M059J (cell line): Measurements from ENCODE around the gene C16orf82. TPM values are rescaled to one million over a fixed set of nuclear protein-coding genes. Genes with fewer than 3 reads are reported as not detected.
"Not testable (repeated sequence)": the region's sequence is repeated elsewhere in the genome, so short reads cannot be mapped to it uniquely, and the experiment has no call there.

ENCODE experiments used
- DNase-seq: peaks from one replicate; pipeline ENCODE4 v3.0.0-alpha.2; 2012; ENCODE audit warnings: low read depth
- total RNA-seq: library from RNA; depleted of rRNA; stranded (reverse); fragments of >200 nt; shearing (Covaris generic); gene quantifications from 2 replicates; pipeline ENCODE4 v1.2.3, GENCODE V29; 2014; rRNA removed

Gene C16orf82
- not detected in 2 replicates for total RNA-seq

GRCh38 chr16:27066668-27067537, at the start of gene C16orf82:
Gene C16orf82 (plus strand): TSS chr16:27066927.
- no peak for DNase-seq

- DNase-seq: no peak
Observed at GRCh38 chr16:27020031-27020430, 46.7 kb upstream of the C16orf82 start.

GRCh38 chr16:27024010-27024409, 42.7 kb upstream of the C16orf82 start:
- no peak for DNase-seq

GRCh38 chr16:27025581-27025980, 41.1 kb upstream of the C16orf82 start:
- DNase-seq: peak; percentile 2

GRCh38 chr16:27027971-27028370, 38.8 kb upstream of the C16orf82 start:
- no peak for DNase-seq

- no peak for DNase-seq
Observed at GRCh38 chr16:27028591-27029110, 38.1 kb upstream of the C16orf82 start.

- no peak for DNase-seq
Observed at GRCh38 chr16:27029525-27029924, 37.2 kb upstream of the C16orf82 start.

GRCh38 chr16:27033281-27033979, 33.3 kb upstream of the C16orf82 start:
- no peak for DNase-seq

GRCh38 chr16:27040732-27041131, 26.0 kb upstream of the C16orf82 start:
- DNase-seq: no peak

- no peak for DNase-seq
Observed at GRCh38 chr16:27046958-27047518, 19.7 kb upstream of the C16orf82 start.

GRCh38 chr16:27048316-27048715, 18.4 kb upstream of the C16orf82 start:
- peak; percentile 35 for DNase-seq

- DNase-seq: no peak
Observed at GRCh38 chr16:27049117-27049516, 17.6 kb upstream of the C16orf82 start.

- peak; percentile 4 for DNase-seq
Observed at GRCh38 chr16:27052007-27052406, 14.7 kb upstream of the C16orf82 start.

- no peak for DNase-seq
Observed at GRCh38 chr16:27053996-27054395, 12.7 kb upstream of the C16orf82 start.

GRCh38 chr16:27058299-27058698, 8.4 kb upstream of the C16orf82 start:
- no peak for DNase-seq

GRCh38 chr16:27070776-27071175, 4.0 kb downstream of the C16orf82 start:
- DNase-seq: no peak

- no peak for DNase-seq
Observed at GRCh38 chr16:27073733-27074132, 7.0 kb downstream of the C16orf82 start.

- DNase-seq: peak; percentile 18
Observed at GRCh38 chr16:27080895-27081294, 14.2 kb downstream of the C16orf82 start.

- DNase-seq: no peak
Observed at GRCh38 chr16:27083861-27084261, 17.1 kb downstream of the C16orf82 start.

GRCh38 chr16:27084307-27085028, 17.7 kb downstream of the C16orf82 start:
- no peak for DNase-seq

GRCh38 chr16:27085182-27085581, 18.5 kb downstream of the C16orf82 start:
- DNase-seq: no peak

- DNase-seq: not testable (repeated sequence)
Observed at GRCh38 chr16:27086031-27086430, 19.3 kb downstream of the C16orf82 start.
